ENCODE results near the gene PFN3. TPM values are rescaled to one million over a fixed set of nuclear protein-coding genes. Genes with fewer than 3 reads are reported as not detected.

The PFN3 gene
- total RNA-seq, 1 experiment from 2014 or later: not detected

DNA sequence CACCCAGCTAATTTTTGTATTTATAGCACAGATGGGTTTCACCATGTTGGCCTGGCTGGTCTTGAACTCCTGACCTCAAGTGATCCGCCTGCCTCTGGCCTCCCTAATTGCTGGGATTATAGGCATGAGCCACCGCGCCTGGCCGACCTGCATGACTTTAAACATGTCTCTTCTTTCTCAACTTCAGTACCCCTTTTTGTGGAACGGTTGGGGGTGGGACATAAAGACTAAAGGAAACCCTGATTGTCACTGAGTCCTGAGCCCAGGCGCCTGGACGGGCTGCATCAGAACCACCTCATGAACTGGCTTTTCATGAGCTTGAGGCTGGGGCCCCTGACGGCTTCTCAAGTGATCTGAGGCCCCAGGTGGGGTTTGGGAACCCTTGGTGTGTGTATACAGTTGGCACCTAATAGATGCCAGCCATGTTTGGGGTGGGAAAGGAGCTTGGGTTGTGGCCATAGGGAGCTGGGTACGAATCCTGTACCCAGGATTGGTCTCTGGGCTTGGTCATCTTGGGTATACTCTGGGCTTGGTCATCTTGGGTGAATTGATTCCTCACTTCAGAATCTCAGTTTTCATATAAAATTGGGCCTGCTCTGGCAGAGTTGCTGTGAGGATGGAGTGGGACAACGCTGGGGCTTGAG lies 28.2 kb upstream of the PFN3 start:
- peaks cover 18% of the 10 kb centered on the region for H3K36me3 Mint-ChIP-seq (ENCODE audit: insufficient read depth, unreplicated experiment)
- no peak for DNase-seq
- no TSS peak for BruUV-seq (replicated peaks)

DNA sequence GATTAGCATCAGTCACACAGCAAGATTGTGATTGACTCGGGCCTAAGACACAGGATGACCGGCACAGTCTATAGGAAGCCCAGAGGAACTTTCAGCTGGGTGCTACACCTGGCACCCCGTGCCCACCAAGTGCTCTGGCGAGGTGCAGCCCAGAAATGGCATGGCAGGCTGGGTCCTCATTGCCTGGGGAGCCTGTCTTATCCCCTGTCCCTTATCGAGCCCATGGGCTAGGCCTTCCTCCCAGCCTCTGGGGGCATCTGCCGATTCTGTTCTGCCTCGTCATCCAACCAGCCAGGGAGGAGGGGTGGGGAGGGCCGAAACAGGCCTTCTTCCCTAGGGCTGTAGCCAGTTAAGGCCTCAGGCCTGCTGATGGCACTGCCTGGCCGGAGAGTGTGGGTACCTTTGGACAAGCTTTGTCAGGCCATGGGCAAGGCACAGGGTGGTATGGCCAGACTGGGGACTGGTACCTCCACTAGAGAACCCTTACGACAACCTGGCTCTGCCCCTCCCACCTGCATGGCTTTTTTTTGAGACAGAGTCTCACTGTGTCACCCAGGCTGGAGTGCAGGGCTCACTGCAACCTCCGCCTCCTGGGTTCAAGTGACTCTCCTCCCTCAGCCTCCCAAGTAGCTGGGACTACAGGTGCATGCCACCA lies 27.6 kb upstream of the PFN3 start:
- CTCF ChIA-PET: interaction anchor here (1.0 to 2.7 kb wide), 2 partner anchors 24 to 27 kb away, joined by 7 to 47 read pairs; no protein-coding TSS in a partner anchor
- H3K27ac Mint-ChIP-seq (ENCODE audit: unreplicated experiment): peak overlapping the region; percentile 53
- intact Hi-C loops (cut with micrococcal nuclease; ENCODE audit: unreplicated experiment): loop anchor here (2.0 kb wide), 1 partner anchor 19 kb away; the partner anchor contains the start of gene PRR7
- Histone ChIP-seq H3K27me3 (replicated peaks; ENCODE audit: control insufficient read depth, insufficient read depth, low read length) (no peaks in the 10 kb centered on the region), H3K4me1 (peaks cover 15% of the 10 kb centered on the region), H3K9me3 (no peaks in the 10 kb centered on the region), H3K4me3 (ENCODE audit: low read depth, low read length) (no peak overlapping the region), H3K36me3 (ENCODE audit: control insufficient read depth, insufficient read depth, low read length) (peaks cover 2% of the 10 kb centered on the region)
- no TSS peak for BruUV-seq (replicated peaks)
- POLR2A ChIA-PET: interaction anchor here (1.9 kb wide), 1 partner anchor 116 kb away, joined by 7 read pairs; the partner anchor contains the start of gene MXD3
- peaks cover 18% of the 10 kb centered on the region for H3K36me3 Mint-ChIP-seq (ENCODE audit: insufficient read depth, unreplicated experiment)
- peaks cover 12% of the 10 kb centered on the region for H3K4me1 Mint-ChIP-seq (ENCODE audit: low read depth, unreplicated experiment)
- TF ChIP-seq CTCF (IDR thresholded peaks at IDR 0.05; ENCODE audit: insufficient read depth in 1 of 2, low read depth in 1 of 2, low read length in 1 of 2, severe bottlenecking in 1 of 2, unreplicated experiment in 1 of 2): no peak
- peak overlapping the region; percentile 92 for H3K4me3 Mint-ChIP-seq (ENCODE audit: unreplicated experiment)
- DNase-seq: no peak
- H3K27me3 Mint-ChIP-seq (ENCODE audit: insufficient read depth, unreplicated experiment): no peaks in the 10 kb centered on the region
- H3K9me3 Mint-ChIP-seq (ENCODE audit: unreplicated experiment): no peaks in the 10 kb centered on the region

More for the DNA sequence above, 28.2 kb upstream of the PFN3 start:
- Mint-ChIP-seq H3K9me3 (ENCODE audit: unreplicated experiment) (no peaks in the 10 kb centered on the region), H3K4me1 (ENCODE audit: low read depth, unreplicated experiment) (peaks cover 12% of the 10 kb centered on the region), H3K27ac (ENCODE audit: unreplicated experiment) (no peak overlapping the region), H3K27me3 (ENCODE audit: insufficient read depth, unreplicated experiment) (no peaks in the 10 kb centered on the region), H3K4me3 (ENCODE audit: unreplicated experiment) (peak overlapping the region; percentile 22)
- POLR2A ChIA-PET: interaction anchor here (0.7 kb wide), 1 partner anchor 9 kb away, joined by 5 read pairs; no protein-coding TSS in a partner anchor
- peaks cover 2% of the 10 kb centered on the region for H3K36me3 ChIP-seq (ENCODE audit: control insufficient read depth, insufficient read depth, low read length)
- peaks cover 15% of the 10 kb centered on the region for H3K4me1 ChIP-seq
- H3K27me3 ChIP-seq (replicated peaks; ENCODE audit: control insufficient read depth, insufficient read depth, low read length): no peaks in the 10 kb centered on the region
- H3K4me3 ChIP-seq (ENCODE audit: low read depth, low read length): no peak overlapping the region
- no peaks in the 10 kb centered on the region for H3K9me3 ChIP-seq
- CTCF ChIA-PET: no interaction called here
- no peak for TF ChIP-seq CTCF (IDR thresholded peaks at IDR 0.05; ENCODE audit: insufficient read depth in 1 of 2, low read depth in 1 of 2, low read length in 1 of 2, severe bottlenecking in 1 of 2, unreplicated experiment in 1 of 2)
- intact Hi-C loops (cut with micrococcal nuclease; ENCODE audit: unreplicated experiment): no loop called here

DNA sequence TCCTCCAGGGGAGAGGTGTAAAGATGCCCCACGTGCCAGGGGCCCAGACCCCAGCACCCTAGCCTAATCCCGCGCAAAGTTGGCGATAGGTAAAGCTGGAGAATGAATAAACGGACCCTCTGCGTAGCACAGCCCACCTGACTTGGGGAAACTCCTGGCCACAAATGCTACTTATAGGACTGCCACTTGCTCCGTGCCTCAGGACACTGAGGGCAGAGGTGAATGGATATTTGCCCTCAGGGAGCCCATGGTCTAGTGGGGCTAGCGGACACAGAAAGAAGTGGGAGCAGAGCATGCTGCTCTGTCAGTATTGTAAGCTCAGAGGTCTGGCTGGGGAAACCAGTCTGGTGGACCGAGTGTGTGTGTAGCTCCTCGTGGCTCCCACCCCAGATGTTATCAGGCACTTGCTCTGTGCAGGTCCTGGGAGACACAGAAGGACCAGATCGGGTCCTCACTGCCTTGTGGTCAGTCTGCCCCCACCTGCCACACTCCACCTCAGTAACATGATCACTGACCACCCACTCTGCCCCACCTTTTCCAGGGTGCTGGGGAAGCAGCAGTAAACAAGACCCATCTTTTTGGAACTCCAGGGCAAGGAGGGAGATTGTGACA lies 26.9 kb upstream of the PFN3 start:
- no peak for TF ChIP-seq CTCF (IDR thresholded peaks at IDR 0.05; ENCODE audit: insufficient read depth in 1 of 2, low read depth in 1 of 2, low read length in 1 of 2, severe bottlenecking in 1 of 2, unreplicated experiment in 1 of 2)
- Mint-ChIP-seq H3K27me3 (ENCODE audit: insufficient read depth, unreplicated experiment) (no peaks in the 10 kb centered on the region), H3K27ac (ENCODE audit: unreplicated experiment) (peak overlapping the region; percentile 53), H3K36me3 (ENCODE audit: insufficient read depth, unreplicated experiment) (peaks cover 18% of the 10 kb centered on the region), H3K9me3 (ENCODE audit: unreplicated experiment) (no peaks in the 10 kb centered on the region), H3K4me3 (ENCODE audit: unreplicated experiment) (peak overlapping the region; percentile 92), H3K4me1 (ENCODE audit: low read depth, unreplicated experiment) (peaks cover 12% of the 10 kb centered on the region)
- Histone ChIP-seq H3K9me3 (no peaks in the 10 kb centered on the region), H3K4me1 (peaks cover 15% of the 10 kb centered on the region), H3K4me3 (ENCODE audit: low read depth, low read length) (peak overlapping the region; percentile 97), H3K36me3 (ENCODE audit: control insufficient read depth, insufficient read depth, low read length) (peaks cover 2% of the 10 kb centered on the region), H3K27me3 (replicated peaks; ENCODE audit: control insufficient read depth, insufficient read depth, low read length) (no peaks in the 10 kb centered on the region)
- peak in 1 of 2 experiments; percentile 43 for DNase-seq
- POLR2A ChIA-PET: interaction anchor here (1.3 to 2.1 kb wide), 4 partner anchors 17 to 115 kb away, joined by 5 to 43 read pairs (median 14); partner anchors contain the start of genes MXD3 and PRR7
- CTCF ChIA-PET: interaction anchor here (1.0 to 2.7 kb wide), 4 partner anchors 23 to 118 kb away, joined by 4 to 47 read pairs (median 8); no protein-coding TSS in a partner anchor
- intact Hi-C loops (cut with micrococcal nuclease; ENCODE audit: unreplicated experiment): loop anchor here (2.0 kb wide), 1 partner anchor 19 kb away; the partner anchor contains the start of gene PRR7
- BruUV-seq (replicated peaks): TSS peak; percentile 64
